Measurements from ENCODE around the gene SUPT16H. TPM values are rescaled to one million over a fixed set of nuclear protein-coding genes. Genes with fewer than 3 reads are reported as not detected.

Gene SUPT16H
- polyA plus RNA-seq, 1 donor from 2014 or later = 83.4 TPM

DNA sequence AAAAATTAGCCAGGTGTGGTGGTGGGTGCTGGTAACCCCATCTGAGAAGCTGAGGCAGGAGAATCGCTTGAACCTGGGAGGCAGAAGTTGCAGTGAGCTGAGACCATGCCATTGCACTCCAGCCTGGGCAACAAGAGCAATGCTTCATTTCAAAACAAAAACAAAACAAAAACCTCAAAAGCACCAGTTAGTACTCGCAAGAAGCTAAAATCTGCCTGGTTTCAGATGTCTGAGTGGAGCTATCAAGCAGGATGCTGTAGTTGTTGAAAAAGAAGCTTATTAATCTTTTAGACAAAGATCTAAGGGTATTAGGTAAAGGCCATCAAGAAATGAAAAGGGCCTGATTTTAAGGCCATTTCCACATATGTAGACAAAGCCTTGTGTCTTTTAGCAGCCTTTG is 50.9 kb downstream of the SUPT16H start:
- Histone ChIP-seq H3K79me2 (replicated peaks; ENCODE audit: insufficient read depth, low read length) (no peaks in the 10 kb centered on the region), H2AFZ (ENCODE audit: low read depth, low read length) (no peak overlapping the region)
- TF ChIP-seq MXI1 (conservative IDR thresholded peaks at IDR 0.05; ENCODE audit: poor library complexity, severe bottlenecking) = no peak
- TF ChIP-seq RAD21 (conservative IDR thresholded peaks at IDR 0.05) = no peak
- no peak for TF ChIP-seq TAF1 (IDR thresholded peaks at IDR 0.05; ENCODE audit: low read depth)
- TF ChIP-seq, protein P1, sequence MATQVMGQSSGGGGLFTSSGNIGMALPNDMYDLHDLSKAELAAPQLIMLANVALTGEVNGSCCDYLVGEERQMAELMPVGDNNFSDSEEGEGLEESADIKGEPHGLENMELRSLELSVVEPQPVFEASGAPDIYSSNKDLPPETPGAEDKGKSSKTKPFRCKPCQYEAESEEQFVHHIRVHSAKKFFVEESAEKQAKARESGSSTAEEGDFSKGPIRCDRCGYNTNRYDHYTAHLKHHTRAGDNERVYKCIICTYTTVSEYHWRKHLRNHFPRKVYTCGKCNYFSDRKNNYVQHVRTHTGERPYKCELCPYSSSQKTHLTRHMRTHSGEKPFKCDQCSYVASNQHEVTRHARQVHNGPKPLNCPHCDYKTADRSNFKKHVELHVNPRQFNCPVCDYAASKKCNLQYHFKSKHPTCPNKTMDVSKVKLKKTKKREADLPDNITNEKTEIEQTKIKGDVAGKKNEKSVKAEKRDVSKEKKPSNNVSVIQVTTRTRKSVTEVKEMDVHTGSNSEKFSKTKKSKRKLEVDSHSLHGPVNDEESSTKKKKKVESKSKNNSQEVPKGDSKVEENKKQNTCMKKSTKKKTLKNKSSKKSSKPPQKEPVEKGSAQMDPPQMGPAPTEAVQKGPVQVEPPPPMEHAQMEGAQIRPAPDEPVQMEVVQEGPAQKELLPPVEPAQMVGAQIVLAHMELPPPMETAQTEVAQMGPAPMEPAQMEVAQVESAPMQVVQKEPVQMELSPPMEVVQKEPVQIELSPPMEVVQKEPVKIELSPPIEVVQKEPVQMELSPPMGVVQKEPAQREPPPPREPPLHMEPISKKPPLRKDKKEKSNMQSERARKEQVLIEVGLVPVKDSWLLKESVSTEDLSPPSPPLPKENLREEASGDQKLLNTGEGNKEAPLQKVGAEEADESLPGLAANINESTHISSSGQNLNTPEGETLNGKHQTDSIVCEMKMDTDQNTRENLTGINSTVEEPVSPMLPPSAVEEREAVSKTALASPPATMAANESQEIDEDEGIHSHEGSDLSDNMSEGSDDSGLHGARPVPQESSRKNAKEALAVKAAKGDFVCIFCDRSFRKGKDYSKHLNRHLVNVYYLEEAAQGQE (IDR thresholded peaks at IDR 0.05; ENCODE audit: borderline replicate concordance) = no peak
- TF ChIP-seq, protein P2, sequence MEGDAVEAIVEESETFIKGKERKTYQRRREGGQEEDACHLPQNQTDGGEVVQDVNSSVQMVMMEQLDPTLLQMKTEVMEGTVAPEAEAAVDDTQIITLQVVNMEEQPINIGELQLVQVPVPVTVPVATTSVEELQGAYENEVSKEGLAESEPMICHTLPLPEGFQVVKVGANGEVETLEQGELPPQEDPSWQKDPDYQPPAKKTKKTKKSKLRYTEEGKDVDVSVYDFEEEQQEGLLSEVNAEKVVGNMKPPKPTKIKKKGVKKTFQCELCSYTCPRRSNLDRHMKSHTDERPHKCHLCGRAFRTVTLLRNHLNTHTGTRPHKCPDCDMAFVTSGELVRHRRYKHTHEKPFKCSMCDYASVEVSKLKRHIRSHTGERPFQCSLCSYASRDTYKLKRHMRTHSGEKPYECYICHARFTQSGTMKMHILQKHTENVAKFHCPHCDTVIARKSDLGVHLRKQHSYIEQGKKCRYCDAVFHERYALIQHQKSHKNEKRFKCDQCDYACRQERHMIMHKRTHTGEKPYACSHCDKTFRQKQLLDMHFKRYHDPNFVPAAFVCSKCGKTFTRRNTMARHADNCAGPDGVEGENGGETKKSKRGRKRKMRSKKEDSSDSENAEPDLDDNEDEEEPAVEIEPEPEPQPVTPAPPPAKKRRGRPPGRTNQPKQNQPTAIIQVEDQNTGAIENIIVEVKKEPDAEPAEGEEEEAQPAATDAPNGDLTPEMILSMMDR (IDR thresholded peaks at IDR 0.05; ENCODE audit: poor library complexity, severe bottlenecking) = no peak
- TF ChIP-seq EP300 (conservative IDR thresholded peaks at IDR 0.05; ENCODE audit: poor library complexity, severe bottlenecking) = no peak
- TF ChIP-seq EZH2 (IDR thresholded peaks at IDR 0.05; ENCODE audit: borderline replicate concordance, insufficient read depth, low read length, poor library complexity, severe bottlenecking) = no peak
- no peak for TF ChIP-seq SMC3 (conservative IDR thresholded peaks at IDR 0.05; ENCODE audit: poor library complexity)
- no peak for TF ChIP-seq POLR2AphosphoS5 (IDR thresholded peaks at IDR 0.05)

DNA sequence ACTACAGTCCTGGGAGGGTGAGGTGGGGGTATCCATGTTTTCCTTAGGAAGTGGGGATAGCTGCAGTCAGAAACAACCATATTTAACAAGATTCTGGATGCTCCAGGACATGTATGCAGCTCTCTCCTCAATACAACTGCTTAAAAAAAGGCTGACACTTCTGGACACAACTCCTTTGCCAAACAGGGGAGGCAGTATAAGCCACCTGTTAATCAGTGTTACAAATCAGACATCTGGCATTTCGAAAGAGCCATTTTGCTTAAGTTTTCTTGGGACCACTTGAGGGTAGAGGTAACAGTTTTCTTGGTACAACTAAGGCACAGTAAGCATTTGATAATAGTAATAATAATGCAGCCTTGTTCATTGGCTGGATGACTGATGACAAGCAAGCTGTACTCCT is 56.8 kb downstream of the SUPT16H start:
- no peaks in the 10 kb centered on the region for H3K9me3 ChIP-seq (ENCODE audit: low read length)
- no peak overlapping the region for H3K27ac ChIP-seq (ENCODE audit: low read length)
- no peak overlapping the region for H3K4me2 ChIP-seq (ENCODE audit: low read length)
- H4K20me1 ChIP-seq (ENCODE audit: insufficient read depth) = no peaks in the 10 kb centered on the region
- TF ChIP-seq POLR2AphosphoS5 (IDR thresholded peaks at IDR 0.05) = no peak
- TF ChIP-seq, protein P2 (IDR thresholded peaks at IDR 0.05; ENCODE audit: poor library complexity, severe bottlenecking) = no peak
- TF ChIP-seq SMC3 (conservative IDR thresholded peaks at IDR 0.05; ENCODE audit: poor library complexity) = no peak
- TF ChIP-seq MXI1 (conservative IDR thresholded peaks at IDR 0.05; ENCODE audit: poor library complexity, severe bottlenecking) = no peak
- no peak for TF ChIP-seq RAD21 (conservative IDR thresholded peaks at IDR 0.05)
- TF ChIP-seq EZH2 (IDR thresholded peaks at IDR 0.05; ENCODE audit: borderline replicate concordance, insufficient read depth, low read length, poor library complexity, severe bottlenecking) = no peak
- no peak for TF ChIP-seq TAF1 (IDR thresholded peaks at IDR 0.05; ENCODE audit: low read depth)
- no peak for TF ChIP-seq EP300 (conservative IDR thresholded peaks at IDR 0.05; ENCODE audit: poor library complexity, severe bottlenecking)
- TF ChIP-seq, protein P1 (IDR thresholded peaks at IDR 0.05; ENCODE audit: borderline replicate concordance) = no peak
- no peaks in the 10 kb centered on the region for H3K27me3 ChIP-seq (ENCODE audit: insufficient read depth, low read depth, low read length)
- no peaks in the 10 kb centered on the region for H3K79me2 ChIP-seq (replicated peaks; ENCODE audit: insufficient read depth, low read length)
- no peak overlapping the region for H2AFZ ChIP-seq (ENCODE audit: low read depth, low read length)
- no peak overlapping the region for H3K4me3 ChIP-seq (ENCODE audit: low read length)
- H3F3A ChIP-seq (ENCODE audit: insufficient read depth, low read length, poor library complexity, severe bottlenecking) = no peaks in the 10 kb centered on the region
- no peak overlapping the region for H3K9ac ChIP-seq (ENCODE audit: low read length)
- H3K36me3 ChIP-seq (ENCODE audit: insufficient read depth, low read length) = no peaks in the 10 kb centered on the region
- H3K9me2 ChIP-seq (ENCODE audit: insufficient read depth, low read length) = no peaks in the 10 kb centered on the region

More for the DNA sequence above, 50.9 kb downstream of the SUPT16H start:
- no peaks in the 10 kb centered on the region for H3K9me3 ChIP-seq (ENCODE audit: low read length)
- no peak overlapping the region for H3K9ac ChIP-seq (ENCODE audit: low read length)
- no peaks in the 10 kb centered on the region for H3F3A ChIP-seq (ENCODE audit: insufficient read depth, low read length, poor library complexity, severe bottlenecking)
- no peaks in the 10 kb centered on the region for H3K36me3 ChIP-seq (ENCODE audit: insufficient read depth, low read length)
- H3K4me2 ChIP-seq (ENCODE audit: low read length) = no peak overlapping the region
- H3K27ac ChIP-seq (ENCODE audit: low read length) = no peak overlapping the region
- no peak overlapping the region for H3K4me3 ChIP-seq (ENCODE audit: low read length)
- H4K20me1 ChIP-seq (ENCODE audit: insufficient read depth) = no peaks in the 10 kb centered on the region
- no peaks in the 10 kb centered on the region for H3K9me2 ChIP-seq (ENCODE audit: insufficient read depth, low read length)
- no peaks in the 10 kb centered on the region for H3K27me3 ChIP-seq (ENCODE audit: insufficient read depth, low read depth, low read length)
